HCT116 (cell line): ENCODE measurements around the gene CCDC179.

Experiments used
- ATF3 ChIP-seq: IDR thresholded peaks from 2 replicates; pipeline ENCODE4 v1.6.1; 2012
- CEBPB ChIP-seq: IDR thresholded peaks from 2 replicates; pipeline ENCODE4 v1.6.1; 2012; ENCODE audit warnings: low read depth
- EGR1 ChIP-seq: IDR thresholded peaks from 2 replicates; pipeline ENCODE4 v1.6.1; 2012; ENCODE audit warnings: low read depth
- ELF1 ChIP-seq: IDR thresholded peaks from 2 replicates; pipeline ENCODE4 v1.6.1; 2012; ENCODE audit warnings: low read depth, borderline replicate concordance
- FOSL1 ChIP-seq: IDR thresholded peaks from 2 replicates; pipeline ENCODE4 v1.6.1; 2012; ENCODE audit warnings: low read depth
- SRF ChIP-seq: IDR thresholded peaks from 2 replicates; pipeline ENCODE4 v1.6.1; 2012; ENCODE audit warnings: low read depth
- YY1 ChIP-seq: IDR thresholded peaks from 2 replicates; pipeline ENCODE4 v1.6.1; 2011; ENCODE audit warnings: low read length, low read depth, moderate library complexity, mild to moderate bottlenecking; ENCODE audit not compliant: insufficient replicate concordance; ENCODE audit errors: extremely low read depth
- ZNF274 ChIP-seq: fragments of 200-500 bp; sonication (Bioruptor generic); IDR thresholded peaks from 2 replicates; pipeline ENCODE4 v1.6.1; 2014; ENCODE audit warnings: mild to moderate bottlenecking, low read depth, low read length, inconsistent platforms
- TF ChIP-seq, protein P1 (sequence below), 3 experiments: fragments of 200-600 bp in 1 of 3; sonication (generic) in 1 of 3; IDR thresholded peaks in 2 of 3; conservative IDR thresholded peaks in 1 of 3; 2 replicates each; pipeline ENCODE4 v1.5.1; 2012 to 2017; ENCODE audit warnings: low read depth in 2 of 3, low read length in 2 of 3, antibody characterized with exemption in 1 of 3, borderline replicate concordance in 1 of 3, control low read depth in 1 of 3, mild to moderate bottlenecking in 1 of 3, mixed read lengths in 1 of 3, mixed run types in 1 of 3, moderate library complexity in 1 of 3; ENCODE audit not compliant: insufficient read depth in 1 of 3

- TF ChIP-seq CEBPB (no peak), SRF (no peak), ELF1 (no peak), YY1 (no peak), ZNF274 (no peak), EGR1 (no peak), ATF3 (no peak), FOSL1 (no peak)
- TF ChIP-seq, protein P1, sequence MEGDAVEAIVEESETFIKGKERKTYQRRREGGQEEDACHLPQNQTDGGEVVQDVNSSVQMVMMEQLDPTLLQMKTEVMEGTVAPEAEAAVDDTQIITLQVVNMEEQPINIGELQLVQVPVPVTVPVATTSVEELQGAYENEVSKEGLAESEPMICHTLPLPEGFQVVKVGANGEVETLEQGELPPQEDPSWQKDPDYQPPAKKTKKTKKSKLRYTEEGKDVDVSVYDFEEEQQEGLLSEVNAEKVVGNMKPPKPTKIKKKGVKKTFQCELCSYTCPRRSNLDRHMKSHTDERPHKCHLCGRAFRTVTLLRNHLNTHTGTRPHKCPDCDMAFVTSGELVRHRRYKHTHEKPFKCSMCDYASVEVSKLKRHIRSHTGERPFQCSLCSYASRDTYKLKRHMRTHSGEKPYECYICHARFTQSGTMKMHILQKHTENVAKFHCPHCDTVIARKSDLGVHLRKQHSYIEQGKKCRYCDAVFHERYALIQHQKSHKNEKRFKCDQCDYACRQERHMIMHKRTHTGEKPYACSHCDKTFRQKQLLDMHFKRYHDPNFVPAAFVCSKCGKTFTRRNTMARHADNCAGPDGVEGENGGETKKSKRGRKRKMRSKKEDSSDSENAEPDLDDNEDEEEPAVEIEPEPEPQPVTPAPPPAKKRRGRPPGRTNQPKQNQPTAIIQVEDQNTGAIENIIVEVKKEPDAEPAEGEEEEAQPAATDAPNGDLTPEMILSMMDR (IDR thresholded peaks at IDR 0.05 in 2 of 3, conservative IDR thresholded peaks at IDR 0.05 in 1 of 3; ENCODE audit: borderline replicate concordance in 1 of 3, insufficient read depth in 1 of 3, low read depth in 2 of 3, low read length in 2 of 3): no peak
Measured at GRCh38 chr11:22884217-22884616, 23.9 kb upstream of the CCDC179 start.
